ENCODE measurements around the gene UTS2R.
"Not testable (repeated sequence)": the region's sequence is repeated elsewhere in the genome, so short reads cannot be mapped to it uniquely, and the experiment has no call there.

UTS2R gene

GRCh38 chr17:82333279-82334171 is 38.0 kb upstream of the UTS2R start, which contains the start of gene SECTM1:
SECTM1 (minus strand) TSS chr17:82333766; CDS start chr17:82327240, 6,526 bp downstream.
- peak in 2 of 56 donors; percentile 10 to 15 for DNase-seq

- no peak for DNase-seq
These were observed 37.4 kb upstream of the UTS2R start for GRCh38 chr17:82334204-82334621.

- DNase-seq: no peak
These were observed 36.8 kb upstream of the UTS2R start for GRCh38 chr17:82334622-82335394.

GRCh38 chr17:82338858-82339633 is 32.5 kb upstream of the UTS2R start:
- peak in 23 of 56 donors; percentile 7 to 71 (median 34) for DNase-seq

GRCh38 chr17:82339634-82340580 is 31.7 kb upstream of the UTS2R start:
- no peak for DNase-seq

- DNase-seq: no peak
These were observed 29.0 kb upstream of the UTS2R start for GRCh38 chr17:82342361-82343079.

GRCh38 chr17:82343560-82343959 is 28.0 kb upstream of the UTS2R start:
- no peak for DNase-seq

- no peak for DNase-seq
These were observed 27.2 kb upstream of the UTS2R start for GRCh38 chr17:82344175-82344907.

GRCh38 chr17:82345151-82345976 is 26.2 kb upstream of the UTS2R start:
- no peak for DNase-seq

- DNase-seq: no peak
These were observed 24.9 kb upstream of the UTS2R start for GRCh38 chr17:82346342-82347300.

GRCh38 chr17:82347994-82348393 is 23.6 kb upstream of the UTS2R start:
- not testable (repeated sequence) for DNase-seq

- no peak for DNase-seq
These were observed 23.1 kb upstream of the UTS2R start for GRCh38 chr17:82348434-82348833.

- DNase-seq: no peak
These were observed 22.7 kb upstream of the UTS2R start for GRCh38 chr17:82348866-82349265.

- DNase-seq: no peak
These were observed 22.3 kb upstream of the UTS2R start for GRCh38 chr17:82349287-82349701.

GRCh38 chr17:82350182-82351030 is 21.2 kb upstream of the UTS2R start:
- DNase-seq: no peak

- DNase-seq: no peak
These were observed 20.3 kb upstream of the UTS2R start for GRCh38 chr17:82351254-82351712.
